Liver (tissue), 3 donors: ENCODE measurements around the gene SCAF11.

Source experiments
- CTCF ChIP-seq: fragments of 150-350 bp; IDR thresholded peaks from 2 replicates; pipeline ENCODE4 v1.5.1; 2017; ENCODE audit warnings: improper control_type of control experiment, low read depth, low read length; ENCODE audit not compliant: missing input control
- FOXA1 ChIP-seq: IDR thresholded peaks from 2 replicates; pipeline ENCODE4 v1.6.1; 2016; ENCODE audit warnings: antibody characterized with exemption
- GABPA ChIP-seq, 2 donors: IDR thresholded peaks in 1 of 2; conservative IDR thresholded peaks in 1 of 2; 2 replicates each; pipeline ENCODE4 v1.6.1; 2016; ENCODE audit warnings: antibody characterized with exemption in 2 of 2, mild to moderate bottlenecking in 1 of 2, moderate library complexity in 1 of 2
- HNF4A ChIP-seq, 2 donors: conservative IDR thresholded peaks; 2 replicates each; pipeline ENCODE4 v1.6.1; 2016; ENCODE audit warnings: antibody characterized with exemption in 2 of 2, mild to moderate bottlenecking in 2 of 2
- MAX ChIP-seq: IDR thresholded peaks from 2 replicates; pipeline ENCODE4 v1.6.1; 2016; ENCODE audit warnings: antibody characterized with exemption
- TAF1 ChIP-seq: conservative IDR thresholded peaks from 2 replicates; pipeline ENCODE4 v1.6.1; 2016; ENCODE audit warnings: antibody characterized with exemption, mild to moderate bottlenecking
- ZBTB33 ChIP-seq: IDR thresholded peaks from 2 replicates; pipeline ENCODE4 v1.6.1; 2016; ENCODE audit warnings: antibody characterized with exemption
- donor health status: healthy.
- donor health status: healthy.

- TF ChIP-seq CTCF (no peak), MAX (no peak), FOXA1 (no peak), GABPA (IDR thresholded peaks at IDR 0.05 in 1 of 2, conservative IDR thresholded peaks at IDR 0.05 in 1 of 2) (no peak), TAF1 (no peak), HNF4A (conservative IDR thresholded peaks at IDR 0.05) (no peak), ZBTB33 (no peak)
Measured at GRCh38 chr12:45915405-45915804, 75.0 kb downstream of the SCAF11 start.
